Measurements from ENCODE around the gene SLC7A7. TPM values are rescaled to one million over a fixed set of nuclear protein-coding genes. Genes with fewer than 3 reads are reported as not detected.

Gene SLC7A7
- total and polyA plus RNA-seq, 7 donors, result 0.93 to 2.6 (median 1.8) TPM

DNA sequence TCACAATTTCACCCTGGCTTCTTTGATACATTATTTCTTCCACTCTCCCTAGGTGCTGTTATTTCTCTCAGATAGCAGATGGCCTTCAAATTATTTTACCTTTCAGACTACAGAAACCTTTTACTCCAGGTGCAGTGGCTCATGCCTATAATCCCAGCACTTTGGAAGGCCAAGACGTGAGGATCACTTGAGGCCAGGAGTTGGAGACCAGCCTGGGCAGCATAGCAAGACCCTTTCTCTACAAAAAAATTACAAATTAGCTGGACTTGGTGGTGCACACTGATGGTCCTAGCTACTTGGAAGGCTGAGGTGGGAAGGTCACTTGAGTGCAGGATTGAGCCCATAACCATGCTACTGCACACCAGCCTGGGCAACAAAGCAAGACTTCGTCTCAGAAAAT is 23.1 kb downstream of the SLC7A7 start:
- no peaks in the 10 kb centered on the region for H3K36me3 ChIP-seq (ENCODE audit: insufficient read depth in 1 of 2, low read depth in 1 of 2)
- H3K27ac ChIP-seq, result no peak overlapping the region
- TF ChIP-seq, protein P1, sequence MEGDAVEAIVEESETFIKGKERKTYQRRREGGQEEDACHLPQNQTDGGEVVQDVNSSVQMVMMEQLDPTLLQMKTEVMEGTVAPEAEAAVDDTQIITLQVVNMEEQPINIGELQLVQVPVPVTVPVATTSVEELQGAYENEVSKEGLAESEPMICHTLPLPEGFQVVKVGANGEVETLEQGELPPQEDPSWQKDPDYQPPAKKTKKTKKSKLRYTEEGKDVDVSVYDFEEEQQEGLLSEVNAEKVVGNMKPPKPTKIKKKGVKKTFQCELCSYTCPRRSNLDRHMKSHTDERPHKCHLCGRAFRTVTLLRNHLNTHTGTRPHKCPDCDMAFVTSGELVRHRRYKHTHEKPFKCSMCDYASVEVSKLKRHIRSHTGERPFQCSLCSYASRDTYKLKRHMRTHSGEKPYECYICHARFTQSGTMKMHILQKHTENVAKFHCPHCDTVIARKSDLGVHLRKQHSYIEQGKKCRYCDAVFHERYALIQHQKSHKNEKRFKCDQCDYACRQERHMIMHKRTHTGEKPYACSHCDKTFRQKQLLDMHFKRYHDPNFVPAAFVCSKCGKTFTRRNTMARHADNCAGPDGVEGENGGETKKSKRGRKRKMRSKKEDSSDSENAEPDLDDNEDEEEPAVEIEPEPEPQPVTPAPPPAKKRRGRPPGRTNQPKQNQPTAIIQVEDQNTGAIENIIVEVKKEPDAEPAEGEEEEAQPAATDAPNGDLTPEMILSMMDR (IDR thresholded peaks at IDR 0.05), result no peak
- H3K4me1 ChIP-seq, result no peaks in the 10 kb centered on the region
- no peak for DNase-seq
- 80 to 98% (median 87%) methylated on average over 2 of the region's 2 CpGs for WGBS, 3 donors
- ATAC-seq, result no peak
- peaks cover 0 to 4% (median 0%) of the 10 kb centered on the region in 3 donors for H3K27me3 ChIP-seq (ENCODE audit: insufficient read depth in 3 of 3, low read length in 2 of 3)
- intact Hi-C loops (cut with DNase I), result no loop called here
- H3K4me3 ChIP-seq, result no peak overlapping the region
- H3K9me3 ChIP-seq, result no peaks in the 10 kb centered on the region

DNA sequence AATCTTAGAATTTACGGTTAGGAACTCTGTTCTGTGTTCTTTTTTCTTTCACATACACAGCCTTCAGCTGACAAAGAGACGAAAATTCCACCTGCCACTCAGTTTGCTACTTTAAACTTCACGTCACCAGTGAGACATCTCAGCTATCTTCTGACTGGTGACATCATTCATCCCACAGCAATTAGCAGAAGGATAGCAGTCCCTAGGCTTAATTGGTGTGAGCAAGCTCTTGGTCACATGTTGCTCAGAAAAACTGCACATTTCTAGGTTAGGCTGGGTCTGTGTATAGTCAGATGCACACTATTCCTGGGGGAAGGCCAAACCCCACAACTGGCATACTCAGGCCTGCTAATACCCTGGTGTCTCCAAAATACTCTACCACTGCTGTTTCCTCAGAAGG is 23.9 kb downstream of the SLC7A7 start:
- no peaks in the 10 kb centered on the region for H3K9me3 ChIP-seq
- no peak overlapping the region for H3K4me3 ChIP-seq
- no peak for DNase-seq
- no peaks in the 10 kb centered on the region for H3K4me1 ChIP-seq
- 37 to 47% (median 39%) methylated on average over 3 of the region's 3 CpGs for WGBS, 3 donors
- ATAC-seq, result peak in 2 of 4 donors; percentile 33 to 74
- intact Hi-C loops (cut with DNase I), result no loop called here
- H3K27me3 ChIP-seq (ENCODE audit: insufficient read depth in 3 of 3, low read length in 2 of 3), result peaks cover 0 to 3% (median 0%) of the 10 kb centered on the region in 3 donors
- TF ChIP-seq, protein P1 (IDR thresholded peaks at IDR 0.05), result no peak
- H3K27ac ChIP-seq, result peak overlapping the region; percentile 32
- no peaks in the 10 kb centered on the region for H3K36me3 ChIP-seq (ENCODE audit: insufficient read depth in 1 of 2, low read depth in 1 of 2)

DNA sequence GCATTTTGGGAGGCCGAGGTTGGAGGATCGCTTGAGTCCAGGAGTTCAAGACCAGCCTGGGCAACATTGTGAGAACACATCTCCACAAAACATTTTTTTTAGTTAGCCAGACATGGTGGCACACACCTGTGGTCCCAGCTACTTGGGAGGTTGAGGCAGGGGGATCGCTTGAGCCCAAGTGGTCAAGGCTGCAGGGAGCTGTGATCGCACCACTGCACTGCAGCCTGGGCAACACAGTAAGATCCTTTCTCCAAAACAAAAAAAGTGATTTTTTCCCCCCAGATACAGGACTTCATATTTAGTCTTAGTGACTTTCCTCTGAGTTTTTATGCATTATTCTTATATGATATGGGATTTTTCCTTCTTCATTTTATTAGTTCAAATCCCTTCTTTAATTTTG is 28.6 kb downstream of the SLC7A7 start:
- Histone ChIP-seq H3K27ac (no peak overlapping the region), H3K4me1 (no peaks in the 10 kb centered on the region), H3K4me3 (no peak overlapping the region), H3K36me3 (ENCODE audit: insufficient read depth in 1 of 2, low read depth in 1 of 2) (no peaks in the 10 kb centered on the region), H3K27me3 (ENCODE audit: insufficient read depth in 3 of 3, low read length in 2 of 3) (no peaks in the 10 kb centered on the region), H3K9me3 (no peaks in the 10 kb centered on the region)
- TF ChIP-seq, protein P1 (IDR thresholded peaks at IDR 0.05), result no peak
- WGBS, 3 donors, result 96% methylated on average over 4 of the region's 4 CpGs
- DNase-seq (no peak), ATAC-seq (no peak)
- intact Hi-C loops (cut with DNase I), result no loop called here

DNA sequence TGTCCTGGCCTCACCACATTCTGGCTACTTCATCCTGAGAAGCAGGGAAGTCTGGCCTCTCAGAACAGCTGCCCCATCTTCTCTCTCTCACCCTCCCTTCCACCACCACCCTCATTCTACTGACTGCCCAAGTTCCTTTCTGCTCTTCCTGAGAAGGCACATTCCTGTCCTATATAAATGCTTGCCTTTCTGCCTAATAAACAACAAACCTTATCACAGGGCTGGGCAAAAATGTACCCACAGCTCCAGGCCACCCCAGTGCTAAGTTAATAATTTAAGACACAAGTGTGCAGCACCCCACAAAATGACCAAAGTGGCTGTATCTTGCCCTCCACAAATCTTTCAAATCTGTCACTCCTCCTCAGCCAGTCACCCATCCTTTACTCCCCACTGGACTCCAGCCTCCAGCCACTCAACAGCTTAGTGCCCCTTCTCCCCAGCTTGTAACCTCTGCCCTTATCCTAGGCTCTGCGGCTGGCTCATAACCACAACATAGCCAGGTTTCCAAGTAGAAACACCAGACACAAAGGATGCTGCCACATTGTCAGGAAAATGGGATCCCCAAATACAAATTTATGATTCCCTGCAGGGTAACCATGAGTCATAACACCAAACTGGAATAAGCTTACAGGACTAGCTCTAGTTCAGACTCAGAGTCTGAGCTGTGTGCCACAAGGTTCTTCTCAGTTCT is 33.8 kb downstream of the SLC7A7 start:
- DNase-seq (no peak), ATAC-seq (no peak)
- intact Hi-C loops (cut with DNase I), result no loop called here
- H3K4me3 ChIP-seq, result no peak overlapping the region
- no peaks in the 10 kb centered on the region for H3K27me3 ChIP-seq (ENCODE audit: insufficient read depth in 3 of 3, low read length in 2 of 3)
- H3K4me1 ChIP-seq, result no peaks in the 10 kb centered on the region
- H3K36me3 ChIP-seq (ENCODE audit: insufficient read depth in 1 of 2, low read depth in 1 of 2), result no peaks in the 10 kb centered on the region
- 0 to 45% (median 0%) methylated on average over 1 of the region's 1 CpG for WGBS, 3 donors
- H3K27ac ChIP-seq, result no peak overlapping the region
- TF ChIP-seq, protein P1 (IDR thresholded peaks at IDR 0.05), result no peak
- H3K9me3 ChIP-seq, result no peaks in the 10 kb centered on the region

DNA sequence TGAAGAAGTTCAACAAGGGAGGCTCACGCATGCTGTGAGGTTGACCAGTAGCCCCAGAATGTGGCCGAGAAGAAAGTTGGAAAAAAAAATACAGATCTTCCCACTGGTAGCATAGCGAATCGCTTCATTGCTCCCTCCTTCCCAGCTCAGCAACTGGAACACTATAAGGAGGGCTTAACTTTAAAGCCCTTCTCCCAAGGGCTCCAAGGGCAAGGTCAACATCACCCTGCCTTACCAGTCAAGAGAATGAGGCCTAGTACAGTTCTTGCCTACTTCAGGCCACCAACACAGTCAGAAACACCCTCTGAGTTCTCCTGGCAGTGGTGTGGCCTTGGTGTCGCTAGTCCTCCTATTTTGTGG is 34.3 kb downstream of the SLC7A7 start:
- TF ChIP-seq, protein P1 (IDR thresholded peaks at IDR 0.05), result no peak
- 87 to 88% (median 87%) methylated on average over 5 of the region's 5 CpGs for WGBS, 3 donors
- H3K27ac ChIP-seq, result no peak overlapping the region

More for the DNA sequence above, 34.3 kb downstream of the SLC7A7 start:
- DNase-seq (no peak), ATAC-seq (no peak)
- Histone ChIP-seq H3K4me3 (no peak overlapping the region), H3K36me3 (ENCODE audit: insufficient read depth in 1 of 2, low read depth in 1 of 2) (no peaks in the 10 kb centered on the region), H3K27me3 (ENCODE audit: insufficient read depth in 3 of 3, low read length in 2 of 3) (no peaks in the 10 kb centered on the region), H3K9me3 (no peaks in the 10 kb centered on the region), H3K4me1 (no peaks in the 10 kb centered on the region)
- intact Hi-C loops (cut with DNase I), result no loop called here

Data from psoas muscle (tissue), 8 donors.